GM18868 (cell line): ENCODE results near the gene ACAP1.
A peak's percentile ranks its signal among the peaks of the same experiment; 100 is the strongest.

Experiments
- ATAC-seq: cut with Tn5 transposase; IDR thresholded peaks from one replicate; pipeline ENCODE4 v1.9.1; 2021; ENCODE audit warnings: mild to moderate bottlenecking, moderate library complexity; ENCODE audit not compliant: unreplicated experiment

Gene ACAP1

DNA sequence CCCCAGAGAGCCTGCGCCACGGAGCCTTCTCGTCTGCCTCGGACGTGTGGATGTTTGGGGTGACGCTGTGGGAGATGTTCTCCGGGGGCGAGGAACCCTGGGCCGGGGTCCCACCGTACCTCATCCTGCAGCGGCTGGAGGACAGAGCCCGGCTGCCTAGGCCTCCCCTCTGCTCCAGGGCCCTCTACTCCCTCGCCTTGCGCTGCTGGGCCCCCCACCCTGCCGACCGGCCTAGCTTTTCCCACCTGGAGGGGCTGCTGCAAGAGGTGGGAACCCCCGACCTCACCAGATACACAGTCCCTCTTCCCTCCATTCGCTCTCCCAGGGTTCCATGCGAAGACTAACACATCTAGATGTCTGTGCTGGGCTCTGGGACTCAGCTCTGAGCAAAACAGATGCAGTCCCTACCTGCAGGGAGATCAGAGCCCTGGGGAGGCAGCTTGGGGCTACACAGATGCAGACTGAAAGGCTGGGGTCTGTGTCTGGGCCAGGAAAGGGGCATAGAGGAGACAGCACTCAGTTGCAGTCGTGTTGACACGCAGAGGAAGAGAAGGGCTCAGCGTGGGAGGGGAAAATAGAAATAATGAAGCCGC, 48.3 kb downstream of the ACAP1 start:
- ATAC-seq, result no peak

DNA sequence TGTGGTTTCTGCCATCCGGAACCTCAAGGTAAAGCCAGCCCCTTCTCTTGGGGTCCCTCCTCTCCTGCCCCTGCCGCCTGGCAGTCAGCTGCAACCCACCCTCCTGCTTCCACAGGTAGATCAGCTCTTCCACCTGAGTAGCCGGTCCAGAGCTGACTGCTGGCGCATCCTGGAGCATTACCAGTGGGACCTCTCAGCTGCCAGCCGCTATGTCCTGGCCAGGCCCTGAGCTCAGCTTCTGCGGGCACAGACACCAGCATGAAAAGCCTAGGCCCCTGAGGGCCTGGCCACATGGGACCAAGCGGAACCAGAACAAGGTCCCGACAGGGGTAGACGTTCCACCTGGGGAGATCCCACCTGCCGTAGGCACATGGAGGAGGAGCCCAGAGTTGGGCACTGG, 52.5 kb downstream of the ACAP1 start:
- ATAC-seq, result no peak

DNA sequence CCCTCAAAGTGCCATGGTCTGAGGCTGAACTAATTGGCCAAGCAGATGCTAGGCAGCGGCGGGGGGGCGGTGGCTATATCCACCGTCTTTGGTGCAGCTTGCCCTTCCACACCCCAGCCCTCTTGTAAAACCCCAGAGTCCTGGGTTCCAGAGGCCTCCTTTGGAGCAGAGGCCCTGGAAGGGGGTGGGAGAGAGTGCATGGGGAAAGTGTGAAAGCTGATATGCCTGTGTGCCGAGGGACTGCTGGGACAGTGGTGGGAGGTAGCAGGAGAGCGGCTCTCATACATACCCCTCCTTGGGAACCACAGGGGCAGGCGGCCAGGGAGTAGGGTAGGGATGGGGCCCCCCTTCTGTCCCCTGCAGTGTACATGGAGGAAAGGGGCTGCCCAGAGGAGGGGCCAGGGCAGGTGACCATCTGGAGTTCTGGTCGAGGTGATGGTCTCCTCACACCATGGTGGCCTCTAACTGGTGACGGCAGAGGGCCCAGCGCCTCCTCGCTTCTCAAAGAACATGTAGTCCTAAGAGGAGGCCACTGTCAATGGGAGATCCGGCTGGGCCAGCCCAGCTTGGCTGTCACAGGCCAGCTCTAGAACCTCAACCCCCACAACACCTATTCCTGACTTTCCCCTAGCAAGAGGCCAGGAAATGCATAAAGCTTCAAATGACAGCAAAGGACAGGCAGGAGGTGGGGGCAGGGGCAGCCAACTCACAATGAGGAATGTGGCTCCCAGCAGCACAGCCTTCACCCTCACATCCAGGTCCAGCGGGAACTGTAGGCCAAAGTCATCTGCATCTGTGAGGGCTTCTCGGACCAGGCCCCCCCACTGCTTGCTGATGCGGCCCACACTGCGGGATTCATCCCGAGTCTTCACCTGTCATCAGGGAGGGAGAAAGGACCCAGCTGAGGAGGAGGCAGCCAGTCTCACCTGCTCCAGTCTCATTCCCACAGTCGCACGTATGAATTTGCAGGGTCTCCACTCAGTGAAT, 53.9 kb downstream of the ACAP1 start:
- no peak for ATAC-seq

DNA sequence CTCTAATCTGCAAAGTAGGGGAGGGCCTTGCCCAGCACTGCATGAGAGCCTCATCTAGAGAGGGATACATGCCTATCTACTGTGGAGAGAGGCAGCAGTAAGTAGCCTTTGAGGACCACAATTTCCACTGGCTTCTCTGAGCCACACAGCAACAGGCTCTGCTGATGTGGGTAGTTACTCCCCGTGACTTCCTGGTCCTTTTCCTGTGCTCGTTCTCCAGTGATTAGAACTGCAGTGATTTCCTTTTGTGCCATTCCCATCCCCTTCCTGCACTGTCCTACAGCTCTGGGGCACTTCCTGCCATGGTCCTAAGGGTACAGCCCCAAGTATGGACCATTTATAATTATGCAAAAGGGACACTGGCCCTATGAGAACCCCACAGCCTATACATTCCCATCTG, 55.0 kb downstream of the ACAP1 start:
- ATAC-seq, result no peak

DNA sequence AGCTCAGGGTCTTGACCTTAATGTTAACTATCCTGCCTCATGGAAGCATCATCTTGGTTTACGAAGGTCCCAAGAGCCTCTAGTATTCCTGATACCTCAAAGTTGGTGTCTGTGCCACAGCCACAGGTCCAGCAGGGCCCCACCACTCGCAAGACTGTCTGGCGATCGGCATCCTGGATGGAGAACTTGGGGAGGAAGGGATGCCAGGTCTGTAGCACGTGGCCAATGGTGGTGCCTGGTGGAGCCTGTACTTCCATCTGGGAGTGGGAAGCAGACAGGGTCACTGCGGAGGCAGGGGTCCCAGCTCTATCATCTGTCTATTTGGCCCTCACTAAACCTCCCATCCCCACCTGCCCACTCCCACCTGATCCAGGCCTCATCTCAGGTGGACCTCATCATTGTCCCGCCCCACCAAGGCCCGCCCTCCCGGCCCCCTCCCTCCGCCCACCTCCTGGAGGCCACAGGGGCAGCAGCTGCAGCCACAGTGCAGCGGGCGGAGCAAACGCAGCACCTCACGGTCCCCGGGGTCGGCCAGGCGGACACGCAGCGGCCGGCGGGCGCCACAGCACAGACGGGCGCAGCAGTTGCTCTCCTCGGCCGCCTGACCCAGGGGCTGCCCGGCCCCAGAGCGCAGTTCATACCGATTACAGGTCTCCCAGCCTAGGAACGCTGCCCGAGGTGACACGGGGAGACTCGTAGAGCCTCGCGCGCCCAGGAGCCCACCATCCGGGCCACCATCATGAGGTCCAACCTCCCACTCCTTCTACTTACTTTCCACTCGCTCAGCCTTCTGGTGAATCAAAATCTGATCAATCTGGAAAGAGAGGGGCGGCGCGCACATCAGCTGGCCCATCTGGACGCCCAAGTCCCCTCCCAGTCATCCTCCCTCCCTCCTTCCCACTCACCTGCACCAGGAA, 56.6 kb downstream of the ACAP1 start:
- no peak for ATAC-seq

DNA sequence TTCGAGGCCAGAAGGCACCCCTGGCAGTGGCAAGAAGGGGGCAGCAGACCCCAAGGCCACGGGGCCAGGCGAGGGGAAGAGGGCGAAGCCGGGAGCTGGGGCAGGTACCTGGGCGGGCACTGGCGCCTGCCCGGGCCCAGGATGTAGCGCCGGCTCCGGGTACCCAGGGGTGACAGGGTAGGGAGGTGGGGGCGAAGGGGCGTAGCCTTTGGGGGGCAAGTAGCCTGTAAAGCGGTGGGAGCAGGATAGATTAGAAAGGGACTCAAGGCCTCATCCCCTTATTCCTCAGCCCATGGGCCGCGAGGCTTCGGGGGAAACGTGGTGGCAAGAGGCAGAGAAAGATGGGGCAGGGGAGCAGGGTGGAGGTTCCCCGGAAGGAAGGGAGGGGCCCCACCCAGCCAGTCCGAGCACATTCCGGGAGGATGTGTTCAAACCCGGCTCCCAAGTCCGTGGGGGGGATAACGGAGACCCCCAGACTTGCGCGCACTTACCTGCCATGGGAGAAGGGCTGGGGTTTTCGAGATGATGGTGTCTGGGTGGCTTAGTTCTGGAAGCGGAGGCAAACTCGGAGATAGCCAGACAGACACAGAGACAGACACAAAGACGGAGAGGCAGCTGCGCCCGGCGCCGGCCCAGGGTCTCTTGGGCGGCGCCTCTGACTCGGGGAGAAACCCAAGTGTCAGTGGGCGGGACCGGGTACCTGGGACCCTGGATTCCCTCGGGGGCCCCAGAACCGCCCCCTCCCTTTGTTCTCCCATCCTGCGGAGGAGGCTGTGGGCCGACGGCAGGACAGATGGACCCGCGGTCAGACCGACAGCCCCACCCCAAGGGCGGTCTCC, 57.5 kb downstream of the ACAP1 start:
- peak; percentile 49 for ATAC-seq

DNA sequence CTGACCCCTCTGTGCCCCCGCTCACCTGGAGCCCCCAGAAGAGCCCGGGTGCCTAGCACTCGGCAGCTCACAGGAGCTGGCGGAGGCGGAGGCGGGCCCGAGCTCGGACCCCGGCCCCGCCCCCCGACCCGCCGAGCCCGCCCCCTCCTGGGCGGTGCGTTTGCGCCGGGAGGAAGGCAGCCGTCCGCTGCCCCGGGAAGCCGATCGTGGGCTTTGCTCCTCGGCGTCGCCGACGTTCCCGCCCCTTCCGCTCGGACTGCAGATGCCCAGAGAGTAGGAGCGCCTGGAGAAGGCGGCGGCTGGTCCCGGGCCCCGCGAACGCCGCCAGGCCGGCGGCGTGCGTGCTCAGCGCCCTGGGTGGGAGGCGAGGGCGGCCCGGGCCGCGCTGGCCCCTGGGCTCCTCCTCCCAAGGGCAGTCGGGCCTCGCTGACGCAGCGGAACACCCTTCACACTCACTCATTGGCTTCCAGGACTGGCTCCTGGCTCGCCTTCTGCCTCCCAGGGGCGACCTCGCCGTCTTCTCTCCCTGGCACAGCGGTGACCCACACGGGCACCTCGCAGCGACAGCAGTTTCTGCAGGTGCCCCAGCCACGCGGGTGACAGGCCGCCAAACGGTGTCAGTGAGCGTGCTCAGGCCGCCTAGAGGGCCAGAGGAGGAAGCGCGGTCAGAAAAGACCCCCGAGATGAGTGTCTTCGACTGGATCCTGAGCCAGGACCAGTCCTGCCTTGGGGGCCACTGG, 58.3 kb downstream of the ACAP1 start, which contains the start of gene PLSCR3:
Gene PLSCR3 (minus strand): TSS at position 74 of the 740 bp plus-strand sequence. CDS start 415 bp downstream, outside the sequence.
- peak; percentile 76 for ATAC-seq

DNA sequence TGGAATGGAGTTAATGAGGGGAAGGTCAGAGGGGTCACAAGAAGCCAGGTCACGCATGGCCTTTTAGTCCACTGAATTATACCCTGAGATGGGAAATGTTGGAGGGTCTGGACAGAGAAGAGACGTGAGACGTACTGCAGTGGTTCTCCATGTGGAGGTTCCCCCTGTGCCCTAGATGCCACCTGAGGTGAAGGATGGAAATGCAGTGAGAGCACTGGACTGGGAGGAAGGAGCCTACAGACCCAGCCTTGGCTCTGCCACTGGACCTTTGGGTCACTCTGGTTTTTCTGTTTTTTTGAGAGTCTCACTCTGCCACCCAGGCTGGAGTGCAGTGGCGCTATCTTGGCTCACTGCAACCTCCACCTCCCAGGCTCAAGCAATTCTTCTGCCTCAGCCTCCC, 59.8 kb downstream of the ACAP1 start:
- no peak for ATAC-seq

DNA sequence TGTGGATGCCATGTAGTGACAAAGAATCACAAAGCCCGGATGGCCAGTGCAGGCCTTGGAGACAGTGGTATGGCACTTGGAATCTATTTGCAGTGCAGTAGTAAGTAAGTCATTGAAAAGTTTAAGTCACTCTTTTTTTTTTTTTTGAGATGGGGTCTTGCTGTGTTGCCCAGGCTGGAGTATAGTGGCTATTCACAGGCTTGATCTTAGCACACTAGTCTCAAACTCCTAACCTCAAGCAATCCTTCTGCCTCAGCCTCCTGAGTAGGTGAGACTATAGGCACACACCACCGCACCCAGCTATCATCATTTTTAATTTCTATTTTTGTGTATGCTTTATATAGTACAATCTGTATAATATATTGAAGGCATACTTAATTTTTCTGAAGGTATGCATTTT, 62.3 kb downstream of the ACAP1 start:
- ATAC-seq, result no peak
